NCI-H526 treated with DMSO at 0.1 percent for 48 hours (cell line): ENCODE data around the gene ZNF582.
"Not testable (repeated sequence)": the region's sequence is repeated elsewhere in the genome, so short reads cannot be mapped to it uniquely, and the experiment has no call there.

ENCODE experiments used
- DNase-seq: peaks from one replicate; lab custom pipeline; 2025; lab: John Stamatoyannopoulos, UW

The ZNF582 gene

DNA sequence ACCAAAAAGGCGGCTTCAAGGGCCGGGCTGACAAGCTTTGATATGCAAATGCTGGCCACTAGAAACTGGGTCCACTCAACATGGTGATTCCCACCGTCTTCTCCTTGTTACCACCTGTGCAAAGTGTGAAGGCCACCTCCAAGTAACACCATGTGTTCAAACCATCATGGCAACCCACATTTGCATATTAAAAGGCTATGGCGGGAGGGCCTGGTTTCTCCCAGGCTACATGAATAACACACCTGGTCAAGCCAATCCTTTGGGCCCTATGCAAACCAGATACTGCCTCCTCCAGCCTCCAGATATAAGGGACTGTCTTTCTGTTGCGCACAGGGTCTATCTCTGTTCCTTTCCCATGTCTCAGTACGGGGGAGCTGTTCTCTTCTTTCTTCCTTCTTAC, 42.1 kb downstream of the ZNF582 start:
- no peak for DNase-seq

- DNase-seq, result no peak
Measured at GRCh38 chr19:56350416-56351045, 42.8 kb downstream of the ZNF582 start.

- DNase-seq, result peak; percentile 24
Measured at GRCh38 chr19:56348289-56348877, 45.0 kb downstream of the ZNF582 start.

DNA sequence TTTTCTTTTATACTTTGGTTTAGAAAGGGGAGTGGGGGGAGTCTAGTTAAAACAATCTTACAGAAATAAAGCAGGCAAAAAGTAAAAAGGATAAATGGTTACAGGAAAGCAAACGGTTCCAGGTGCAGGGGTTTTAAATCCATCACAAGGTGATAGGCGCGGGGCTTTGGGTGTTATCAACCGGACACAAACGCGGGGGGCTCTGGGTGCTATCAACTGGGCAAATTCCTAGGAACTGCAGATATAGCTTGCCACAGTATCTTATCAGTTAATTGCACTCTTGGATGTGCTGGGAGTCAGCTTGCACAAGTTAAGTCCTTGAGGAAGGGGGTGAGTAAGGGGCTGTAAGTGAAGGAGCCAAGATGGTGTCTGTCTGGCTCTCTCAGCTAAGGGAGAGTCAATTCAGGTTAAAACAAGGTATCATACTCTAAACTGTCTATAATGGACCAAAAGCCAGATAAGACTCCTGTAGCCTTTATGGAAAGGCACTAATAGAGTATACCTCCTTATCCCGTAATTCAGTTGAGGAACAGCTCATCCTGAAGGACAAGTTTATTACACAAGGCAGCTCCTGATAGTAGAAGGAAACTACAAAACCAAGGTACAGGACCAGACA, 46.1 kb downstream of the ZNF582 start:
- DNase-seq, result no peak

DNA sequence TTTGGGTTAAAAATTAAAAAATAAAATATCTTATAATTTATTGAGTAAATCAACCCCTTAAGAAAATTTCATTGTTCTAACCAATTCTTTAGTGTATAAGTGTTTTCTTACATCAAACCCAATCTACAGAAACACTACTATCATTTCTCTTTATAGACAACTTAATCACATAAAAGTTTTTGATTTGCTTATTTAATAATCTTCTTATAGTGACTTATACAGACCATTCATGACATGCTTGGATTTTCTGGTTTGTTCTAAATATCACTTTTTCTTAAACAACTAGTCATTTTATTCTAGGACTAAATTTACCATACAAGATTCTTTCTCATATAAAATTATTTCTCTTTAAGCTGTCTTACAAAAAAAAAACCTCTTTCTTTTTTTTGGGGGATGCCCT, 51.4 kb downstream of the ZNF582 start:
- DNase-seq, result no peak

- DNase-seq, result peak; percentile 75
Measured at GRCh38 chr19:56339031-56339430, 54.3 kb downstream of the ZNF582 start.

DNA sequence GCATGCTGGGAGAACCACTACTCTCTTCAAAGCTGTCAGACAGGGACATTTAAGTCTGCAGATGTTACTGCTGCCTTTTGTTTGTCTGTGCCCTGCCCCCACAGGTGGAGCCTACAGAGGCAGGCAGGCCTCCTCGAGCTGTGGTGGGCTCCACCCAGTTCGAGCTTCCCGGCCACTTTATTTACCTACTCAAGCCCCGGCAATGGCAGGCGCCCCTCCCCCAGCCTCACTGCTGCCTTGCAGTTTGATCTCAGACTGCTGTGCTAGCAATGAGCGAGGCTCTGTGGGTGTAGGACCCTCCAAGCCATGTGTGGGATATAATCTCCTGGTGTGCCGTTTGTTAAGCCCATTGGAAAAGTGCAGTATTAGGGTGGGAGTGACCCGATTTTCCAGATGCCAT, 56.3 kb downstream of the ZNF582 start:
- DNase-seq, result not testable (repeated sequence)

- not testable (repeated sequence) for DNase-seq
Measured at GRCh38 chr19:56335371-56335770, 58.0 kb downstream of the ZNF582 start.

DNA sequence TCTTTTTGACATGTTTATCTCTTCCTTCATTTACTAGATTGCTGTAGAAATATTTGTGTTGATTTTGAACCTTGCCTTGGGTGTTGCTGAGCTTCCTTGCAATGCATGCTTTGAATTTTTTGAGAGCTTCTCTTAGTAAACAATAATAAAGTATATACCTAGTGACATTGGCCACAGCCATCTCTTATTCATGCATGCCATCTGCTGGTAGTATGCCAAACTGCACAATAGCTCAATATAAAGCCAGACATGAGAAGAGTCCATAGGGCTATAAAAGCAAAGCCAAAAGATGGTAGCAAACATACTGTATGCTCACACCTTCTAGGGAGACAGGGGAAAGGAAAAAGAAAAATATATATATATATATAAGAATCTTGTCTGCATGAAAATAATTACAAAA, 59.8 kb downstream of the ZNF582 start:
- DNase-seq, result peak; percentile 42
